Mesenchymal stem cell (in vitro differentiated cells and primary cell): ENCODE data around the gene AZU1.
A peak's percentile ranks its signal among the peaks of the same experiment; 100 is the strongest.

Source experiments
- DNase-seq: peaks from one replicate; pipeline ENCODE4 v3.0.0-alpha.2; 2013
- H2AFZ ChIP-seq: one replicate; pipeline ENCODE4 v1.6.1; 2013; ENCODE audit warnings: low read depth, mild to moderate bottlenecking, control low read depth, inconsistent platforms, low read length, moderate library complexity
- H2AK5ac ChIP-seq: 2 replicates; pipeline ENCODE4 v1.6.1; 2013; ENCODE audit warnings: low read length, moderate library complexity, mild to moderate bottlenecking, inconsistent platforms; ENCODE audit not compliant: severe bottlenecking
- H2BK120ac ChIP-seq: one replicate; pipeline ENCODE4 v1.6.1; 2013; ENCODE audit warnings: low read depth, mild to moderate bottlenecking, inconsistent platforms, low read length, moderate library complexity
- H2BK12ac ChIP-seq, 2 experiments: one replicate each; pipeline ENCODE4 v1.6.1; 2013; ENCODE audit warnings: inconsistent platforms in 2 of 2, low read length in 2 of 2, mild to moderate bottlenecking in 2 of 2, moderate library complexity in 2 of 2, control low read depth in 1 of 2
- H2BK15ac ChIP-seq: one replicate; pipeline ENCODE4 v1.6.1; 2013; ENCODE audit warnings: mild to moderate bottlenecking, low read depth, inconsistent platforms; ENCODE audit not compliant: poor library complexity, severe bottlenecking
- H2BK5ac ChIP-seq: 2 replicates; pipeline ENCODE4 v1.6.1; 2013; ENCODE audit warnings: low read depth, mild to moderate bottlenecking, low read length, control low read depth, inconsistent platforms; ENCODE audit not compliant: poor library complexity, severe bottlenecking
- H3K14ac ChIP-seq, 2 experiments: one replicate each; pipeline ENCODE4 v1.6.1; 2013; ENCODE audit warnings: inconsistent platforms in 2 of 2, low read length in 2 of 2, control low read depth in 1 of 2, mild to moderate bottlenecking in 1 of 2, moderate library complexity in 1 of 2
- H3K18ac ChIP-seq, 2 experiments: one replicate each; pipeline ENCODE4 v1.6.1; 2013; ENCODE audit warnings: inconsistent platforms in 2 of 2, low read length in 2 of 2, control low read depth in 1 of 2, low read depth in 1 of 2, mild to moderate bottlenecking in 1 of 2
- H3K23ac ChIP-seq, 2 experiments: one replicate each; pipeline ENCODE4 v1.6.1; 2013; ENCODE audit warnings: inconsistent platforms in 2 of 2, low read length in 2 of 2, mild to moderate bottlenecking in 2 of 2, moderate library complexity in 2 of 2, control low read depth in 1 of 2
- H3K27ac ChIP-seq: 2 replicates; pipeline ENCODE4 v1.5.1; 2013; ENCODE audit warnings: mild to moderate bottlenecking, moderate library complexity, low read length, control low read depth, inconsistent platforms; ENCODE audit not compliant: poor library complexity, severe bottlenecking
- H3K27me3 ChIP-seq, 2 experiments: 2 replicates each; pipeline versions ENCODE4 v1.6.1 to v1.7.0; 2013; ENCODE audit warnings: low read length in 2 of 2, mild to moderate bottlenecking in 2 of 2, moderate library complexity in 2 of 2, control low read depth in 1 of 2, inconsistent platforms in 1 of 2; ENCODE audit not compliant: control insufficient read depth in 1 of 2, insufficient read depth in 1 of 2
- H3K36me3 ChIP-seq, 2 experiments: 2 replicates each; pipeline versions ENCODE4 v1.6.1 to v1.7.0; 2013; ENCODE audit warnings: low read length in 2 of 2, control low read depth in 1 of 2, inconsistent platforms in 1 of 2, low read depth in 1 of 2, mild to moderate bottlenecking in 1 of 2; ENCODE audit not compliant: insufficient read depth in 2 of 2, control insufficient read depth in 1 of 2
- H3K4ac ChIP-seq, 2 experiments: one replicate each; pipeline ENCODE4 v1.6.1; 2013; ENCODE audit warnings: inconsistent platforms in 2 of 2, low read length in 2 of 2, mild to moderate bottlenecking in 2 of 2, moderate library complexity in 2 of 2, control low read depth in 1 of 2, low read depth in 1 of 2
- H3K4me1 ChIP-seq: 2 replicates; pipeline ENCODE4 v1.6.1; 2013; ENCODE audit warnings: low read depth, low read length, control low read depth; ENCODE audit not compliant: control insufficient read depth, insufficient read depth
- H3K4me2 ChIP-seq: 2 replicates; pipeline ENCODE4 v1.6.1; 2013; ENCODE audit warnings: low read length, mild to moderate bottlenecking, inconsistent platforms; ENCODE audit not compliant: poor library complexity, severe bottlenecking
- H3K4me3 ChIP-seq, 2 experiments: 2 replicates each; pipeline versions ENCODE4 v1.5.1 to v1.7.0; 2013; ENCODE audit warnings: low read length in 2 of 2, mild to moderate bottlenecking in 2 of 2, control low read depth in 1 of 2, low read depth in 1 of 2; ENCODE audit not compliant: insufficient read depth in 1 of 2
- H3K79me1 ChIP-seq: replicated peaks from 2 replicates; pipeline ENCODE4 v1.6.1; 2013; ENCODE audit warnings: mild to moderate bottlenecking, control low read depth, low read length, inconsistent platforms; ENCODE audit not compliant: poor library complexity, severe bottlenecking
- H3K9ac ChIP-seq: 2 replicates; pipeline ENCODE4 v1.7.0; 2013; ENCODE audit warnings: mild to moderate bottlenecking, low read length, moderate library complexity
- H3K9me3 ChIP-seq: 2 replicates; pipeline ENCODE4 v1.7.0; 2013; ENCODE audit warnings: mild to moderate bottlenecking, low read length; ENCODE audit not compliant: control insufficient read depth
- H4K8ac ChIP-seq: one replicate; pipeline ENCODE4 v1.6.1; 2013; ENCODE audit warnings: inconsistent platforms, mild to moderate bottlenecking, low read length, moderate library complexity
- H4K91ac ChIP-seq: one replicate; pipeline ENCODE4 v1.6.1; 2013; ENCODE audit warnings: mild to moderate bottlenecking, low read length, inconsistent platforms
- whole genome bisulfite sequencing: methylation state at CpG from one replicate; pipeline ENCODE4 v1.1.7; 2013; ENCODE audit warnings: mixed read lengths; 5-methylcytosine and 5-hydroxymethylcytosine counted together

Gene AZU1

DNA sequence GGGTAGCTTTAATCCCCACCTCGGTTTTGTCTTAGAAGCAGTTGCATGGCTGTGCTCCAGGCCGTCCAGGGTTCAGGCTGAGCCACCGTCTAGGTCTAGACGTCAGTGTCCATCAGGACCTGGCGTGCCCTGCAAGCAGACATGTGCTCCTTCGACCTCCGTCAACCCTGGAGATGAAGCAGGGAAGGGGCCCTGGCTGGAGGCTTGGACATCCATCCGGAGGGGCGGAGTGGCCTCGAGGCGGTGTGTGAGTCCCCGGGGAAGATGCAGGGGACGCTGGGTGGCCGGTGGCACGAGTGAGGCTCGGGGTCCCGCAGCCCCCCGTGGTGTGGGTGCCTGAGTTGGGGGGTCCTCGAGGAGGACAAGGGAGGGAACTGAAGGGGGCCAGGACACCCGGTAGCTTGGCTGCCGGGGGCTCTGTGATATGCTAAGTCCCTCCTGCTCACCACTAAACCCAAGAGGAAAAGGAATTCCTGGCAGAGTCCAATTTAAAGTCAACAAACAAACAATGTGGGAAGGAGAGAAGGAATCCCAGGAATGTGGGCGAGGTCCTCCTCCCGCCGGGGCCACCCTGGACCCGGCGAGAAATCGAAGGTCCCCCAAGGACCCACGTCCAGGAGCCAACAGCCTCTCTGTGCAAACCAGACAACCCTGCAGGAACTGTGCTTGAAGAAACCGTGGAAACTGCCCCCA, 45.3 kb upstream of the AZU1 start:
- peaks cover 28% of the 10 kb centered on the region for H3K4me1 ChIP-seq
- peak overlapping the region; percentile 90 for H3K27ac ChIP-seq
- H3K18ac ChIP-seq, result peak overlapping the region; percentile 93 to 98
- H2AFZ ChIP-seq, result peak overlapping the region; percentile 77
- peaks cover 8% of the 10 kb centered on the region for H3K79me1 ChIP-seq
- 4% methylated on average over 23 of the region's 29 CpGs for WGBS
- no peaks in the 10 kb centered on the region for H3K27me3 ChIP-seq
- peak overlapping the region; percentile 41 for H3K9ac ChIP-seq
- peak overlapping the region; percentile 85 to 100 for H2BK12ac ChIP-seq
- H4K91ac ChIP-seq, result peak overlapping the region; percentile 93
- H3K4me3 ChIP-seq, result peak overlapping the region in 1 of 2 experiments; percentile 37
- H2BK120ac ChIP-seq, result peak overlapping the region; percentile 94
- H3K14ac ChIP-seq, result peak overlapping the region in 1 of 2 experiments; percentile 97
- H3K23ac ChIP-seq, result peak overlapping the region in 1 of 2 experiments; percentile 83
- H2BK15ac ChIP-seq, result peak overlapping the region; percentile 77
- no peaks in the 10 kb centered on the region for H3K9me3 ChIP-seq
- peak overlapping the region; percentile 69 to 97 for H3K4ac ChIP-seq
- peak overlapping the region; percentile 74 for H4K8ac ChIP-seq
- no peak overlapping the region for H2BK5ac ChIP-seq
- H3K36me3 ChIP-seq, result no peaks in the 10 kb centered on the region
- DNase-seq, result peak; percentile 58
- H2AK5ac ChIP-seq, result peak overlapping the region; percentile 51
- peak overlapping the region; percentile 70 for H3K4me2 ChIP-seq

GRCh38 chr19:782878-783668, 44.6 kb upstream of the AZU1 start:
- Histone ChIP-seq H3K4me1 (peaks cover 29% of the 10 kb centered on the region), H3K18ac (peak overlapping the region; percentile 71 to 93), H4K91ac (peak overlapping the region; percentile 89), H2AK5ac (peak overlapping the region; percentile 90), H2BK12ac (peak overlapping the region; percentile 59 to 66), H3K4me2 (peak overlapping the region; percentile 70), H2BK5ac (peak overlapping the region; percentile 94), H3K36me3 (no peaks in the 10 kb centered on the region), H3K4ac (peak overlapping the region in 1 of 2 experiments; percentile 82), H3K9ac (peak overlapping the region; percentile 41), H4K8ac (peak overlapping the region; percentile 90), H3K23ac (no peak overlapping the region), H3K27me3 (no peaks in the 10 kb centered on the region), H2BK15ac (peak overlapping the region; percentile 80), H3K14ac (peak overlapping the region; percentile 18 to 57), H2BK120ac (peak overlapping the region; percentile 94), H3K9me3 (no peaks in the 10 kb centered on the region), H3K27ac (peak overlapping the region; percentile 90), H3K4me3 (peak overlapping the region; percentile 37 to 42), H3K79me1 (peaks cover 11% of the 10 kb centered on the region), H2AFZ (no peak overlapping the region)
- peak; percentile 47 for DNase-seq
- WGBS, result 54% methylated on average over 29 of the region's 30 CpGs

DNA sequence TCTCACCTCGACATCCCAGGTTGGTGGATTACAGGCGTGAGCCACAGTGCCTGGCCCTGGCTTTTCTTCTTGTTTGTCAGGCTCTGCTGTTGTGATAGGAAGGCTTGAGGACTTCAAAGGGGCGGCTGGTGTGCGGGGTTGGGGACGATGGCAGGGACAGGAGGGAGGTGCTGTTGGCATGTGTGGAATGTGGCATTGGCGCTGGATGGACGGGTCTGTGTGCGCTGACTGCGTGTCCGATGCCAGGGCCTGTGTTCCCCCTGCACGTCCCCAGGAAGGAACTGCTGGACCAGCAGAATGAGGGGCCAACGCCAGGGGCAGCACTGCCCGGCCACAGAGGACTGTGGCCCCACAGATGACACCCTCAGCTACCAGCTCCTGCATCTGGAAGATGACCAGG, 43.1 kb upstream of the AZU1 start:
- no peak overlapping the region for H2BK120ac ChIP-seq
- H3K9ac ChIP-seq, result no peak overlapping the region
- no peaks in the 10 kb centered on the region for H3K27me3 ChIP-seq
- peak overlapping the region; percentile 91 for H4K91ac ChIP-seq
- H3K79me1 ChIP-seq, result peaks cover 11% of the 10 kb centered on the region
- H2AFZ ChIP-seq, result no peak overlapping the region
- H3K4me1 ChIP-seq, result peaks cover 35% of the 10 kb centered on the region
- WGBS, result 95% methylated on average over 13 of the region's 13 CpGs
- peak overlapping the region; percentile 95 for H2AK5ac ChIP-seq
- H2BK12ac ChIP-seq, result peak overlapping the region; percentile 28 to 95
- peak overlapping the region in 1 of 2 experiments; percentile 82 for H3K4ac ChIP-seq
- no peak overlapping the region for H3K23ac ChIP-seq
- peak overlapping the region in 1 of 2 experiments; percentile 59 for H3K14ac ChIP-seq
- H3K36me3 ChIP-seq, result no peaks in the 10 kb centered on the region
- H4K8ac ChIP-seq, result peak overlapping the region; percentile 57
- H2BK5ac ChIP-seq, result no peak overlapping the region
- DNase-seq, result no peak
- H3K18ac ChIP-seq, result peak overlapping the region; percentile 24 to 84
- no peaks in the 10 kb centered on the region for H3K9me3 ChIP-seq
- H3K4me2 ChIP-seq, result peak overlapping the region; percentile 43
- peak overlapping the region in 1 of 2 experiments; percentile 20 for H3K4me3 ChIP-seq
- H3K27ac ChIP-seq, result no peak overlapping the region
- H2BK15ac ChIP-seq, result no peak overlapping the region

DNA sequence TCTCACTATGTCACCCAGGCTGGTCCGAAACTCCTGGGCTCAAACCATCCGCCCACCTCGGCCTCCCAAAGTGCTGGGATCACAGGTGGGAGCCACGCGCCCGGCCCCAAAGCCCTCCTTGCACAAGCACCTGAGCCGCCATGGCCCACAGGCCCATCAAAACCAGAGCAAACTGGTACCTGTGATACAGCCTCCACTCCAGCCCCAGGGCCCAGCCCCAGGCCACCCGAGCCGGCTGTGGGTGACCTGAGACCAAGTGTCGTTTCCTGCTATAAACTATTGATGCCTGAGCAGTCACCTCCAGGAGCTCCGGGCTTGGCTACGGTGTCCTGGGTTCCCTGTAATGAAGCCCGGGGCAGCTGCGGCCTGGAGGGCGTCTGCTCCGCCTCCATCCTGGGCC, 40.1 kb upstream of the AZU1 start:
- Histone ChIP-seq H3K9ac (no peak overlapping the region), H2BK15ac (no peak overlapping the region), H3K4me3 (no peak overlapping the region), H3K9me3 (no peaks in the 10 kb centered on the region), H3K79me1 (peaks cover 9% of the 10 kb centered on the region), H3K23ac (no peak overlapping the region), H2BK12ac (peak overlapping the region in 1 of 2 experiments; percentile 47), H2AK5ac (peak overlapping the region; percentile 43), H3K14ac (no peak overlapping the region), H2BK120ac (no peak overlapping the region), H3K36me3 (no peaks in the 10 kb centered on the region), H3K4me2 (no peak overlapping the region), H3K4ac (peak overlapping the region in 1 of 2 experiments; percentile 50), H3K18ac (no peak overlapping the region), H2BK5ac (no peak overlapping the region), H4K8ac (peak overlapping the region; percentile 68), H4K91ac (peak overlapping the region; percentile 45), H2AFZ (no peak overlapping the region), H3K4me1 (peaks cover 35% of the 10 kb centered on the region), H3K27me3 (no peaks in the 10 kb centered on the region), H3K27ac (no peak overlapping the region)
- no peak for DNase-seq
- 74% methylated on average over 16 of the region's 16 CpGs for WGBS
